ENCODE data around the gene PLSCR3.
"Not testable (repeated sequence)": the region's sequence is repeated elsewhere in the genome, so short reads cannot be mapped to it uniquely, and the experiment has no call there.

The PLSCR3 gene

DNA sequence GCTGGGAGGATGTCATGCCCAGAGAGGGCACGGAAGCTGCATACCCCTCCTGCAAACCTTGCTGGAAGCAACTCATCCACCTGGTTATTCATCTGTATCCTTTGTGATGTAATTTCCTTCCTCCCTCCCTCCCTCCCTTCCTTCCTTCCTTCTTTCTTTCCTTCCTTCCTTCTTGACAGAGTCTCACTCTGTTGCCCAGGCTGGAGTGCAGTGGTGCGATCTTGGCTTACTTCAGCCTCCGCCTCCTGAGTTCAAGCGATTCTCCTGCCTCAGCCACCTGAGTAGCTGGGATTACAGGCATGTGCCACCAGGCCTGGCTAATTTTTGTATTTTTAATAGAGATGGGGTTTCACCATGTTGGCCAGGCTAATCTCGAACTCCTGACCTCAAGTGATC lies 25.7 kb downstream of the PLSCR3 start:
- not testable (repeated sequence) for H3K4me3 ChIP-seq (ENCODE audit: low read depth in 1 of 2, low read length in 2 of 2); H3K27ac ChIP-seq (ENCODE audit: low read length); H3K36me3 ChIP-seq (ENCODE audit: control insufficient read depth in 1 of 2, insufficient read depth in 2 of 2, low read length in 2 of 2)

DNA sequence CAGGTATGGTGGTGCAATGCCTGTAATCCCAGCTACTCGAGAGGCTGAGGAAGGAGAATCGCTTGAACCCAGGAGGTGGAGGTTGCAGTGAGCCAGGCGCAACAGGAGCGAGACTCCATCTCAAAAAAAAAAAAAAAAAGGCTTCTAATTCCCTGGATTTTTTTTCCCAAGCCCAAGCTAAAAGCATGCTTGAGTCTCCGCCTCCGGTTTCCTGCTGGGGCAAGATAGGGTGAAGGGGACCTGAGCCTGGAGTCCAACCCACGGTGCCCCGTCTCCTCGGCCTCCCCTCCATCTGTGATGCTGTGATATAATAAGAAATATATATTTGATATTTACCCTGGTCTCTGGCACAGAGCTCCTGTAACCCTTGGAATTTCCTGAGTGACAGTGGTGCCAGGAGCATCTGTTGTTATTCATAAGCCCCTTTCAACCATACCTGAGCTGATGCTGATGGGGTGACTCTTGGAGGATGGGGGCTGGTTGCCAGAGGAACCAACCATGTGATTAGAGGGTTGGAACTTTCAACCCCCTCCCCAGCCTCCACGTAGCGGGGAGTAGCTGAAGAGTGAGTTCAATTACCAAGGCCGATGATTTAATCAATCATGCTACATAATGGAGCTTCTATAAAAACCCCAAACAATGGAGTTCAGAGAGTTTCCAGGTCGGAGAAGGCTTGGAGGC lies 26.3 kb downstream of the PLSCR3 start:
- H3K36me3 ChIP-seq (ENCODE audit: control insufficient read depth in 1 of 2, insufficient read depth in 2 of 2, low read length in 2 of 2), result no peaks in the 10 kb centered on the region
- H3K9me3 ChIP-seq (ENCODE audit: control insufficient read depth in 1 of 2, low read length in 2 of 2), result no peaks in the 10 kb centered on the region
- no peak overlapping the region for H3K27ac ChIP-seq (ENCODE audit: low read length)
- no peak overlapping the region for H3K4me3 ChIP-seq (ENCODE audit: low read depth in 1 of 2, low read length in 2 of 2)
- no peaks in the 10 kb centered on the region for H3K4me1 ChIP-seq (ENCODE audit: control insufficient read depth in 1 of 2, insufficient read depth in 2 of 2, low read length in 2 of 2)
- no peaks in the 10 kb centered on the region for H3K27me3 ChIP-seq (ENCODE audit: low read depth, low read length)

More for the DNA sequence above, 25.7 kb downstream of the PLSCR3 start:
- H3K27me3 ChIP-seq (ENCODE audit: low read depth, low read length); H3K9me3 ChIP-seq (ENCODE audit: control insufficient read depth in 1 of 2, low read length in 2 of 2); H3K4me1 ChIP-seq (ENCODE audit: control insufficient read depth in 1 of 2, insufficient read depth in 2 of 2, low read length in 2 of 2): not testable (repeated sequence)

DNA sequence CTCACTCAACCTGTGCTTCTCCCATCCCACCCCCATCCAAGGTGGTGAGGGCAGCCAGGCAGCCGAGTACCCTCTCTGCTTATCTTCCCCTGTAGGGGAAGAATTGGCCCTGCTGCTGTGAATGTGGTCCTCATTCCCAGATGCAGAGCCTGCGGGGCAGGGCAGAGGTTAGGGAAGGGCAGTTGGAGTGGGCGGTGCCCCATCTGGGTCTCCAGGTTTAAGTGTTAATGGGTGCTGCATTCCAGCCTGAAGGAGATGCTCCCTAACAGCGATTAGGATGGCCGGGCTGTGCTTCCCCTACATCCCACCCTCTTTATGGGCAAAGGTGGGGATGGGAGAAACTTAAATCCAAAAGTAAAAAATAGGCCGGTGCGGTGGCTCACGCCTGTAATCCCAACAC lies 27.2 kb downstream of the PLSCR3 start:
- Histone ChIP-seq H3K4me3 (ENCODE audit: low read depth in 1 of 2, low read length in 2 of 2) (no peak overlapping the region), H3K4me1 (ENCODE audit: control insufficient read depth in 1 of 2, insufficient read depth in 2 of 2, low read length in 2 of 2) (no peaks in the 10 kb centered on the region), H3K36me3 (ENCODE audit: control insufficient read depth in 1 of 2, insufficient read depth in 2 of 2, low read length in 2 of 2) (no peaks in the 10 kb centered on the region), H3K27me3 (ENCODE audit: low read depth, low read length) (no peaks in the 10 kb centered on the region), H3K27ac (ENCODE audit: low read length) (no peak overlapping the region), H3K9me3 (ENCODE audit: control insufficient read depth in 1 of 2, low read length in 2 of 2) (no peaks in the 10 kb centered on the region)

DNA sequence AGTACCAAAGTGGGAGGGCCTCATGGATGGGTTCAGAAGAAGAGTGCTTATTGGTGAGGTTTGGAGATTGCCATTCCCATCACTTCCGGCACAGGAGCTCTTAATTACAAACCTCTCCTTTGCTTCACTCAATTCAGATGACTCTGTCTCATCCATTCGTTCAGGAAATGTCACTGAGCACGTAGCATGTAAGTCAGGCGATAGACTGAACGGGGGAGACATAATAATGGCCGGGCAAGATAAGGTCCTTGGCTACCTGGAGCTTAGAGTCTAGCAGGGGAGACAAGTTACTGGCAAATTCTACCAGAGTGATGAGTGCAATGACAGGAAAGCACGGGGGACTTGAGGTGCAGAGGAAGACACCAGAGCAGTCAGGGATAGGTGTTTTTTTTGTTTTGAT lies 28.4 kb downstream of the PLSCR3 start:
- H3K9me3 ChIP-seq (ENCODE audit: control insufficient read depth in 1 of 2, low read length in 2 of 2); H3K36me3 ChIP-seq (ENCODE audit: control insufficient read depth in 1 of 2, insufficient read depth in 2 of 2, low read length in 2 of 2); H3K4me1 ChIP-seq (ENCODE audit: control insufficient read depth in 1 of 2, insufficient read depth in 2 of 2, low read length in 2 of 2); H3K27ac ChIP-seq (ENCODE audit: low read length); H3K4me3 ChIP-seq (ENCODE audit: low read depth in 1 of 2, low read length in 2 of 2); H3K27me3 ChIP-seq (ENCODE audit: low read depth, low read length): not testable (repeated sequence)

DNA sequence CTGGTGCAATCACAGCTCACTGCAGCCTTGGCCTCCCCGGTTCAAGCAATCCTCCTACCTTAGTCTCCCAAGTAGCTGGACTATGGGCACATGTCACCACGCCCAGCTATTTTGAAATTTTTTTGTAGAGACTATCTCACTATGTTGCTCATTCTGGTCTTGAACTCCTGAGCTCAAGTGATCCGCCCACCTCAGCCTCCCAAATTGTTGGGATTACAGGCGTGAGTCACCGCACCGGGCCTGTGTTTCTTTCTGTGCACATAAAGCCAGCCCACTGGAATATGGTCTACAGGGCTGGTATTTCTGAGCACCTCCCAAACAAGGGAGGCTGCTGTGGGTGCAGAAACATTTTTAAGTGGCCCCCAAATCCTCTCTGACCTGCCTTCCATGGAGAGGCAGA lies 31.0 kb downstream of the PLSCR3 start:
- Histone ChIP-seq H3K9me3 (ENCODE audit: control insufficient read depth in 1 of 2, low read length in 2 of 2) (no peaks in the 10 kb centered on the region), H3K4me1 (ENCODE audit: control insufficient read depth in 1 of 2, insufficient read depth in 2 of 2, low read length in 2 of 2) (no peaks in the 10 kb centered on the region), H3K4me3 (ENCODE audit: low read depth in 1 of 2, low read length in 2 of 2) (no peak overlapping the region), H3K27ac (ENCODE audit: low read length) (no peak overlapping the region), H3K36me3 (ENCODE audit: control insufficient read depth in 1 of 2, insufficient read depth in 2 of 2, low read length in 2 of 2) (no peaks in the 10 kb centered on the region), H3K27me3 (ENCODE audit: low read depth, low read length) (no peaks in the 10 kb centered on the region)

DNA sequence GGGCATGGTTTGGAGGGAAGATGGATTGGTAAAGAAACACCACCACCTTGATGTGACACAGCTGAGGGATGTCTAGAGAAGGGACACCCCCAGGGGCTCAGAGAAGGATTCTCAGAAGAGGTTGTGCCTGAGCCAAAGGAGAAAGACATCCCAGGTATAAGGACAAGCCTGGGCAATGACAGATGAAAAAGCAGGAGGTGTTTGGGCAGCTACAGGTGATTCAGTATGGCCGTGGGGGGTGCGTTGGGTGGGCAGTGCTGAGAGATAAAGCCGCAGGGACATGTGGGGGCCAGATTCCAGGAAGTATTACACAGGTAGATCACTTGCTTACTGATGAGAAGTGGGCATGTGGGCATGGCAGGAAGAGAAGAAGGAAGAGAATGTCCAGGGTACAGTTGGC lies 32.4 kb downstream of the PLSCR3 start:
- no peaks in the 10 kb centered on the region for H3K4me1 ChIP-seq (ENCODE audit: control insufficient read depth in 1 of 2, insufficient read depth in 2 of 2, low read length in 2 of 2)
- H3K36me3 ChIP-seq (ENCODE audit: control insufficient read depth in 1 of 2, insufficient read depth in 2 of 2, low read length in 2 of 2), result no peaks in the 10 kb centered on the region

DNA sequence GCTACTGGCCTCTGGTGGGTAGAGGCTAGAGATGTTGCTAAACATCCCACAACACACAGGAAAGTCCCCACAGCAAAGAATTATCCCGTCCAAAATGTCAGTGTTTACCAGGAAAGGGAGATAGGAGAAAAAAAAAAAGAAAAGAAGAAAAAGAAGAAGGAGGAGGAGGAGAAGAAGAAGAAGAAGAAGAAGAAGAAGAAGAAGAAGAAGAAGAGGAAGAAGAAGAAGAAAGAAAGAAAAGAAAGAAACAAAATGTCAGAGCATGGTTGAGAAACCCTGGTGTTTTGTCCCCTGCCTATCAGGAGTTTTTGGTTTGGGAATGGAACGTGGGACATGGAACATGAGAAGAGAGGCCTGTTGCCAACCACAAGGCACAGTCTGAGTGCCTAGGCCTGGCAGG lies 36.9 kb downstream of the PLSCR3 start:
- H3K27ac ChIP-seq (ENCODE audit: low read length), result peak overlapping the region; percentile 65
- H3K4me3 ChIP-seq (ENCODE audit: low read depth in 1 of 2, low read length in 2 of 2), result no peak overlapping the region
- H3K27me3 ChIP-seq (ENCODE audit: low read depth, low read length), result no peaks in the 10 kb centered on the region
- H3K4me1 ChIP-seq (ENCODE audit: control insufficient read depth in 1 of 2, insufficient read depth in 2 of 2, low read length in 2 of 2), result peaks cover 13 to 33% of the 10 kb centered on the region in 2 donors
- H3K36me3 ChIP-seq (ENCODE audit: control insufficient read depth in 1 of 2, insufficient read depth in 2 of 2, low read length in 2 of 2), result no peaks in the 10 kb centered on the region
- H3K9me3 ChIP-seq (ENCODE audit: control insufficient read depth in 1 of 2, low read length in 2 of 2), result no peaks in the 10 kb centered on the region

More for the DNA sequence above, 32.4 kb downstream of the PLSCR3 start:
- Histone ChIP-seq H3K27me3 (ENCODE audit: low read depth, low read length) (no peaks in the 10 kb centered on the region), H3K9me3 (ENCODE audit: control insufficient read depth in 1 of 2, low read length in 2 of 2) (no peaks in the 10 kb centered on the region), H3K4me3 (ENCODE audit: low read depth in 1 of 2, low read length in 2 of 2) (no peak overlapping the region), H3K27ac (ENCODE audit: low read length) (no peak overlapping the region)

DNA sequence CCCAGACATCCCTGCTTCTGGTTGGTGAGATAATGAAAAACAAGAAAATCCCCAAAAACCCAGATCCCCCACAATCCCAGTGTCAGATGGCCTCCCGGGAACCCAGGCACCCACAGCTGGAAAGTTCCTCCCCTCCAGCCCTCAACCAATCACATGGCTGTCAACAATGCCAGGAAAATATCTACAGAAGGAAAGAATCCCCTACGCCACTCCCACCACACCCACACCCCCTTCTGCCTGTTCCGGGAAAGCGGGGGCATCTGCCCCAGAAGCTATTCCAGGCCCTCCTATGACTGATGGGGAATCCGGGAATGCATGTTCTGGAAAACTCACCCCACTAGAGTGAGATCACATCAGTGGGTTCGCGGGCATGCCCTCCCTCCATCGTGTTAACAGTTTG lies 37.6 kb downstream of the PLSCR3 start:
- peaks cover 15 to 35% of the 10 kb centered on the region in 2 donors for H3K4me1 ChIP-seq (ENCODE audit: control insufficient read depth in 1 of 2, insufficient read depth in 2 of 2, low read length in 2 of 2)
- H3K27ac ChIP-seq (ENCODE audit: low read length), result peak overlapping the region; percentile 34
- H3K9me3 ChIP-seq (ENCODE audit: control insufficient read depth in 1 of 2, low read length in 2 of 2), result no peaks in the 10 kb centered on the region
- no peak overlapping the region for H3K4me3 ChIP-seq (ENCODE audit: low read depth in 1 of 2, low read length in 2 of 2)
- peaks cover 0 to 3% of the 10 kb centered on the region in 2 donors for H3K36me3 ChIP-seq (ENCODE audit: control insufficient read depth in 1 of 2, insufficient read depth in 2 of 2, low read length in 2 of 2)
- H3K27me3 ChIP-seq (ENCODE audit: low read depth, low read length), result no peaks in the 10 kb centered on the region

DNA sequence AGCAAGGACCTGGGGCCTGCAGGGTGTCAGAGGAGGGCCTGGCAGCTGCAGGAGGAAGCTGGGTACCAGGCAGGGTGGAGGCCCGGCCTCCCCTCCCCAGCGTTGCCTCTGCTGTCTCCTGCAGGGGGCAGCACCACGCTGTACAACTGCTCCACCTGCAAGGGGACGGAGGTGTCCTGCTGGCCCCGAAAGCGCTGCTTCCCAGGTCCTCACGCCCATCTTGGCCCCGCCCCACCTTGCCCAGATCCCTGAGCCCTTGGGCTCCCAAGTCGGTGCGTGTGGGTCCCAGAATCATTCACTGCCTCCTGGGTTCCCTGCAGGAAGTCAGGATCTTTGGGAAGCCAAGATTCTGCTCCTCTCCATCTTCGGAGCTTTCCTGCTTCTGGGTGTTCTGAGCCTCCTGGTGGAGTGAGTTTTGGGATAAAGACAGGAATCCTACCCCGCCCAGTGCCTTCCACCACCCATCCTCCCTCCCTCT lies 38.2 kb downstream of the PLSCR3 start:
- peak overlapping the region; percentile 34 for H3K27ac ChIP-seq (ENCODE audit: low read length)
- H3K9me3 ChIP-seq (ENCODE audit: control insufficient read depth in 1 of 2, low read length in 2 of 2), result no peaks in the 10 kb centered on the region
- no peak overlapping the region for H3K4me3 ChIP-seq (ENCODE audit: low read depth in 1 of 2, low read length in 2 of 2)
- H3K4me1 ChIP-seq (ENCODE audit: control insufficient read depth in 1 of 2, insufficient read depth in 2 of 2, low read length in 2 of 2), result peaks cover 15 to 38% of the 10 kb centered on the region in 2 donors
- H3K36me3 ChIP-seq (ENCODE audit: control insufficient read depth in 1 of 2, insufficient read depth in 2 of 2, low read length in 2 of 2), result peaks cover 0 to 6% of the 10 kb centered on the region in 2 donors
- no peaks in the 10 kb centered on the region for H3K27me3 ChIP-seq (ENCODE audit: low read depth, low read length)

DNA sequence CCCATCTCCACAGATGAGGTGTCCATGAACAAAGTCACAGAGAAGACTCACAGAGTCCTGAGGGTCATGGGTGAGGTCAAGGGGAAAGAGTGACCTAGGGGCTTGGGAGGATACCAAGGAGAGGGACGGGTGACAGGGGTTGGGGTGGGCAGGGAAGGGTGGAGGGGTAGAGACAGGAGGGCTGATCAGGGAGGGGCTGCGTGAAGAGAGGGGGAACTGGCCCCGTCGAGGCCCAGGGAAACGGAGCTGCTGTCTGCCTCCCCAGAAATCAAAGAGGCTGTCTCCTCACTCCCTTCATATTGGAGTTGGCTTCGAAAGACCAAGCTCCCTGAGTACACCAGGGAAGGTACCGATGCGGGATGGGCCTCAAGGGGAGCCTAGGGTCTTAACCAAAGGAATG lies 38.8 kb downstream of the PLSCR3 start:
- Histone ChIP-seq H3K36me3 (ENCODE audit: control insufficient read depth in 1 of 2, insufficient read depth in 2 of 2, low read length in 2 of 2) (peaks cover 0 to 9% of the 10 kb centered on the region in 2 donors), H3K4me3 (ENCODE audit: low read depth in 1 of 2, low read length in 2 of 2) (no peak overlapping the region), H3K9me3 (ENCODE audit: control insufficient read depth in 1 of 2, low read length in 2 of 2) (no peaks in the 10 kb centered on the region), H3K4me1 (ENCODE audit: control insufficient read depth in 1 of 2, insufficient read depth in 2 of 2, low read length in 2 of 2) (peaks cover 15 to 43% of the 10 kb centered on the region in 2 donors), H3K27me3 (ENCODE audit: low read depth, low read length) (no peaks in the 10 kb centered on the region), H3K27ac (ENCODE audit: low read length) (peak overlapping the region; percentile 34)

DNA sequence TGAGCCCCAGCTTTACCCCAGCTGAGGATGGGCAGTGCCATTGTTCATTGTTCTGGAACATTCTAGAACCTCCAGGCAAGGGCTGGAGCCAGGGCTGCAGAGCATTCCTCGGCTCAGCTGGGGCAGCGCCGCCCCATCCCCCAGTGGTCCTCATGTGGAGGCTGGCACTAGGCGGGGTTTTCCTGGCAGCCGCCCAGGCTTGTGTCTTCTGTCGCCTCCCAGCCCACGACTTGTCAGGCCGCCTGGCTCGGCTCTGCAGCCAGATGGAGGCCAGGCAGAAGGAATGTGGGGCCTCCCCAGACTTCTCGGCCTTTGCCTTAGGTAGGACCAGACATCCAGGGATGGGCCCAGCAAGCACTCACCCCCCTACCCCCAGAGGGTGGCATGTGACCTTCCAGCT lies 39.3 kb downstream of the PLSCR3 start, which contains the start of gene TMEM95:
TMEM95 (plus strand) TSS at position 104 of the 400 bp plus-strand sequence; CDS start at position 153, 49 bp downstream.
- Histone ChIP-seq H3K27me3 (ENCODE audit: low read depth, low read length) (no peaks in the 10 kb centered on the region), H3K4me3 (ENCODE audit: low read depth in 1 of 2, low read length in 2 of 2) (no peak within 1 kb of the TSS)

More for the DNA sequence above, 39.3 kb downstream of the PLSCR3 start, which contains the start of gene TMEM95:
- H3K9me3 ChIP-seq (ENCODE audit: control insufficient read depth in 1 of 2, low read length in 2 of 2), result no peaks in the 10 kb centered on the region
- peak within 1 kb of the TSS; percentile 34 for H3K27ac ChIP-seq (ENCODE audit: low read length)
- peaks cover 15 to 44% of the 10 kb centered on the region in 2 donors for H3K4me1 ChIP-seq (ENCODE audit: control insufficient read depth in 1 of 2, insufficient read depth in 2 of 2, low read length in 2 of 2)
- peaks cover 0 to 9% of the 10 kb centered on the region in 2 donors for H3K36me3 ChIP-seq (ENCODE audit: control insufficient read depth in 1 of 2, insufficient read depth in 2 of 2, low read length in 2 of 2)
